RWPE2 (cell line): Measurements from ENCODE around the gene CAP1.

Source experiments
- ATAC-seq: fragments of 200-7000 bp; cut with Tn5 transposase; 3 replicates; pipeline ENCODE4 v1.9.1; 2021; ENCODE audit warnings: low read depth
- DNase-seq: peaks from one replicate; pipeline ENCODE4 v3.0.0-alpha.2; 2020; ENCODE audit warnings: low spot score
- H3K27ac ChIP-seq: fragments of 450-650 bp; 2 replicates; pipeline ENCODE4 v1.5.1; 2017; ENCODE audit warnings: mild to moderate bottlenecking; ENCODE audit not compliant: poor library complexity, severe bottlenecking
- H3K27me3 ChIP-seq: fragments of 250-450 bp; sonication (Bioruptor Pico); 2 replicates; pipeline ENCODE4 v1.5.1; 2021; ENCODE audit warnings: mild to moderate bottlenecking, moderate library complexity; ENCODE audit not compliant: insufficient read depth, poor library complexity, severe bottlenecking
- H3K36me3 ChIP-seq: fragments of 250-450 bp; sonication (Bioruptor Pico); 2 replicates; pipeline ENCODE4 v1.5.1; 2020; ENCODE audit warnings: low read depth, mild to moderate bottlenecking, moderate library complexity
- H3K4me1 ChIP-seq: fragments of 250-450 bp; sonication (Bioruptor Pico); 2 replicates; pipeline ENCODE4 v1.5.1; 2021; ENCODE audit warnings: mild to moderate bottlenecking, moderate library complexity; ENCODE audit not compliant: insufficient read depth, poor library complexity, severe bottlenecking
- H3K4me3 ChIP-seq: fragments of 250-450 bp; sonication (Bioruptor Pico); 2 replicates; pipeline ENCODE4 v1.5.1; 2021; ENCODE audit warnings: mild to moderate bottlenecking, moderate library complexity; ENCODE audit not compliant: severe bottlenecking
- H3K9me3 ChIP-seq: fragments of 250-450 bp; sonication (Bioruptor Pico); 2 replicates; pipeline ENCODE4 v1.5.1; 2021; ENCODE audit warnings: mild to moderate bottlenecking, moderate library complexity; ENCODE audit not compliant: severe bottlenecking
- TF ChIP-seq, protein P1 (sequence below): fragments of 450-650 bp; IDR thresholded peaks from one replicate; pipeline ENCODE4 v1.5.1; 2017; ENCODE audit warnings: mild to moderate bottlenecking, moderate library complexity; ENCODE audit not compliant: poor library complexity, severe bottlenecking

The CAP1 gene

DNA sequence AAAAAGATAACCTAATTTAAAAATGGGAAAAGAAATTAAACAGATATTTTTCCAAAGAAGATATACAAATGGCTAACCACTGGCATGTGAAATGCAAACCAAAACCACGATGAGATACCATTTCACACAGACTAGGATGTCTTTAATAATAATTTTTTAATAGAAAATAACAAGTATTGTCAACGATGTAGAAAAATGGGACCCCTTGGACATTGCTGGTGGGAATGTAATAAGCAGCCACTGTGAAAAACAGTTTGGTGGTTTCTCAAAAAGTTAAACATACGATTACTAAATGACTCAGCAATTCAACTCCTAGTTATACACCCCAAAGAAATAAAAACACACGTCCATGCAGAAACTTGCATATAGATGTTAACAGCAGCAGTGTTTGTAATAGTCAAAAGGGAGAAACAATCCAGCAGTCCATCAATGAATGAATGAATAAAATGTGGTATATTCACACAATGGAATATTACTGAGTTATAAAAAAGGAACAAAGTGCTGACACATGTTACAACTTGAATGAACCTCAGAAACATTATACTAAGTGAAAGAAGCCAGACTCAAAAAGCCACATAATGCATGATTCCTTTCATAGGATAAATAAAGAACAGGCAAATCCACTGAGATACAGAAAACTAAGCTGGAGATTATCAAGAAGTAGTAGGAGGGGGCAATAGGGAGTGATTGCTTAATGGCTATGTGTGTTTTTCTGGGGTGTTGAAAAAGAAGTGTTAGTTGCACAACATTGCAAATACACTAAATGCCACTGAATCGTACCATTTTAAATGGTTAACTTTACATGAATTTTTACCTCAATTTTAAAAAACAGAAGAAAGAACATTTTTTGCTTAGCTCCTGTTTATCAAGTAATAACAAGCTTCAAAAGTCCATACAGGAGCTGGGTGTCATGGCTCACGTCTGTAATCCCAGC lies 52.4 kb downstream of the CAP1 start:
- TF ChIP-seq, protein P1, sequence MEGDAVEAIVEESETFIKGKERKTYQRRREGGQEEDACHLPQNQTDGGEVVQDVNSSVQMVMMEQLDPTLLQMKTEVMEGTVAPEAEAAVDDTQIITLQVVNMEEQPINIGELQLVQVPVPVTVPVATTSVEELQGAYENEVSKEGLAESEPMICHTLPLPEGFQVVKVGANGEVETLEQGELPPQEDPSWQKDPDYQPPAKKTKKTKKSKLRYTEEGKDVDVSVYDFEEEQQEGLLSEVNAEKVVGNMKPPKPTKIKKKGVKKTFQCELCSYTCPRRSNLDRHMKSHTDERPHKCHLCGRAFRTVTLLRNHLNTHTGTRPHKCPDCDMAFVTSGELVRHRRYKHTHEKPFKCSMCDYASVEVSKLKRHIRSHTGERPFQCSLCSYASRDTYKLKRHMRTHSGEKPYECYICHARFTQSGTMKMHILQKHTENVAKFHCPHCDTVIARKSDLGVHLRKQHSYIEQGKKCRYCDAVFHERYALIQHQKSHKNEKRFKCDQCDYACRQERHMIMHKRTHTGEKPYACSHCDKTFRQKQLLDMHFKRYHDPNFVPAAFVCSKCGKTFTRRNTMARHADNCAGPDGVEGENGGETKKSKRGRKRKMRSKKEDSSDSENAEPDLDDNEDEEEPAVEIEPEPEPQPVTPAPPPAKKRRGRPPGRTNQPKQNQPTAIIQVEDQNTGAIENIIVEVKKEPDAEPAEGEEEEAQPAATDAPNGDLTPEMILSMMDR: no peak
- Histone ChIP-seq H3K27me3 (no peaks in the 10 kb centered on the region), H3K4me3 (no peak overlapping the region), H3K4me1 (peaks cover 10% of the 10 kb centered on the region), H3K9me3 (no peaks in the 10 kb centered on the region), H3K27ac (no peak overlapping the region), H3K36me3 (peaks cover 30% of the 10 kb centered on the region)
- no peak for ATAC-seq
- DNase-seq: no peak

DNA sequence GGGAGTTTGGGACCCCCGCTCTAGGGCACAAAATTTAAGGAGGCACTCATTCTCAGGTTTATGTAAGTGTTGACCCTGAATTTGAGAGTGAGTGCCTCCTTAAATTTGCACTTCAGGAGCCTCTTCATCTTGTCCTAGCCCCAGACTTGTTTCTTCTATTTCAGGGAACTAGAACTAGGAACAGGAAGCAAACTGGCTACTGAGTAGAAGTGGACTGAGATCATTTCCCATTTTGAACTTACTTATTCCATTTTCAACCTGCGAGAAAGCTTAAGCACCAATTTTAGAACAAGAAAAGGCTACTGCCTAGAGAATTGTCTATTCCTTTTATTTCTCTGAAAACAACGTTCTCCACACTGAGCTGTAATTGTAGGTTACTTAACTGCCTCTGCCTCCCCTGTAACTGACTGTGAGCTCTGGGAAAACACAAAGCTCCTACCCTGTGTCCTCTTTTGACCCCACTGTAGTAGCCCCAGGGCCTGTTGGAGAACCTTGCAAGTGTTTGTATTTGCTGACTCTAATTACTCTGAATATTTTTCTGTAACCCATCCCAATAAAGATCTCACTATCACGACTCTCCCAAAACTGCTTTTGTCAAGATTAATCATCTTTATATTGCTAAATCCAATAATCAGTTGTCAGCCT lies 54.1 kb downstream of the CAP1 start:
- H3K4me1 ChIP-seq: peaks cover 10% of the 10 kb centered on the region
- no peak overlapping the region for H3K4me3 ChIP-seq
- no peak overlapping the region for H3K27ac ChIP-seq
- TF ChIP-seq, protein P1: no peak
- H3K27me3 ChIP-seq: no peaks in the 10 kb centered on the region
- peaks cover 15% of the 10 kb centered on the region for H3K36me3 ChIP-seq
- ATAC-seq (no peak), DNase-seq (no peak)
- H3K9me3 ChIP-seq: no peaks in the 10 kb centered on the region

DNA sequence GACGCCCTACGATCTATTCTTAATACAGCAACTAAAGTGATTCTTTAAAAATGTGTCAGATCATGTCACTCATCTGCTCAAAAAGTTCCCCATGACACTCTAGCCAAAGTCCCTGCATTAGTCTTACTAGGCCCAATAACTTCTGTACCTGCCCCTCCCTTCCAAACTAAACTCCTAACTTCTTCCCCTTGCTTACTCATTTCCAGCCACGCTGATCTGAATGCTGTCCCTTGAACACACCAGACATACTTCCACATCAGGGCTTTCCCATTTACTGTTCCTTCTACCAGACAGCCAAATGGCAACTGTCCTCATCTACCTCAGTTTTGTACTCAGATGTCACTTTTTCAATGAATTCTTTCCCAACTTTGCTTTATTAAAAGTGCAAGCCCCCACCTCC lies 55.3 kb downstream of the CAP1 start:
- Histone ChIP-seq H3K27me3 (no peaks in the 10 kb centered on the region), H3K36me3 (peaks cover 3% of the 10 kb centered on the region), H3K9me3 (no peaks in the 10 kb centered on the region), H3K4me3 (no peak overlapping the region), H3K27ac (no peak overlapping the region), H3K4me1 (peaks cover 10% of the 10 kb centered on the region)
- no peak for ATAC-seq
- TF ChIP-seq, protein P1: no peak
- DNase-seq: no peak

DNA sequence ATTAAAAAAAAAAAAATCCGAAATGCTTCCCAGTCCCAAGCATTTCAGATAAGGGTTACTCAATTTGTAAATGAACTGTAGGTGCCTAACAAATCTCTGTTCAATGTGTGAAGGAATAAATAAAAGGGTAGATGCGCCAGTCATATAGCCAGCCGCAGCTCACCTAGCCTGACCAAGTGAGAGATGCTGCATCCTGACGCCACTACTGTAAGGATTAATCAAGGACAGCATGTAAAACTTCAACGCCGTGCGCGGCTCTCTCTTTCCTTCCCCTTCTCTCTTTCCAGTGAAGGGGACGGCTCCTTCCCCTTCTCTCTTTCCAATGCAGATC lies 56.1 kb downstream of the CAP1 start:
- H3K4me1 ChIP-seq: peaks cover 10% of the 10 kb centered on the region
- no peak for DNase-seq
- ATAC-seq: peak; percentile 46
- H3K4me3 ChIP-seq: peak overlapping the region; percentile 72
- H3K27ac ChIP-seq: no peak overlapping the region
- H3K27me3 ChIP-seq: no peaks in the 10 kb centered on the region
- H3K9me3 ChIP-seq: no peaks in the 10 kb centered on the region
- H3K36me3 ChIP-seq: no peaks in the 10 kb centered on the region; the same call in 1 of the 2 replicates
- TF ChIP-seq, protein P1: no peak
